ENCODE data around the gene IL10RA.

DNA sequence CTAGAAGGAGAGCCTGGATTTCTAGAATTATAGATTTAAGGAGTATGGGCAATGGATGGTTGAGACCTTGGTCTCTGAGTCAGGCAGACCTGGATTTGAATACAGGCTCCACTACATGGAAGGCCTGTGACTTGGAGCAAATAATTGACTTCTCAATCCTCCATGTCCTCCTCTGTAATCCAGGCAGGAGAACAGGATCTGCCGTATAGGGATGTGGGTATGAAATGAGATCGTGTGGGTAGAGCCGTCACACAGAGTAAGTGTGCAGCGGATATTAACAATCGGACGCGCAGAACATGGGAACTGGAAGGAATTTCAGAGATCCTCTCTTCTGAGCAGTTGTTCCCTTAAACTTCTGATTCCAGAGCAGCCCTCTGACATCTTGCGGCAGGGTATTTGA lies 45.5 kb upstream of the IL10RA start:
- TF ChIP-seq ELF1 (tag; IDR thresholded peaks at IDR 0.05) (no peak), CBX5 (IDR thresholded peaks at IDR 0.05; ENCODE audit: borderline replicate concordance, low read depth) (no peak), DDX20 (tag; IDR thresholded peaks at IDR 0.05; ENCODE audit: low read depth) (no peak), RBM34 (IDR thresholded peaks at IDR 0.05; ENCODE audit: borderline replicate concordance, insufficient read depth, low read length) (no peak), CBFB (CRISPR knock-in tag; IDR thresholded peaks at IDR 0.05) (no peak)
